Measurements from ENCODE around the gene EEF1A1. TPM values are rescaled to one million over a fixed set of nuclear protein-coding genes. Genes with fewer than 3 reads are reported as not detected.

Gene EEF1A1
- total and polyA plus RNA-seq, 5 donors from 2014 or later, result 6,574 to 12,846 (median 10,044) TPM

GRCh38 chr6:73497915-73498314, 22.9 kb downstream of the EEF1A1 start:
- H3K36me3 ChIP-seq (ENCODE audit: control insufficient read depth, insufficient read depth, low read length), result peaks cover 83% of the 10 kb centered on the region
- no peaks in the 10 kb centered on the region for H3K27me3 ChIP-seq (ENCODE audit: control insufficient read depth, insufficient read depth, low read length)
- H3K36me3 Mint-ChIP-seq, result peaks cover 27% of the 10 kb centered on the region
- no peak for DNase-seq
- H3K4me3 Mint-ChIP-seq, result no peak overlapping the region
- no peak overlapping the region for H3K4me3 ChIP-seq (ENCODE audit: low read depth, low read length)
- H3K4me1 Mint-ChIP-seq, result peaks cover 0 to 2% (median 0%) of the 10 kb centered on the region in 4 donors
- no peaks in the 10 kb centered on the region for H3K4me1 ChIP-seq (ENCODE audit: control insufficient read depth, insufficient read depth, low read length, poor library complexity, severe bottlenecking)
- no peaks in the 10 kb centered on the region for H3K9me3 Mint-ChIP-seq
- H3K9me3 ChIP-seq (ENCODE audit: control insufficient read depth in 2 of 2, low read length in 2 of 2), result no peaks in the 10 kb centered on the region
- no peak for ATAC-seq (ENCODE audit: low read depth in 2 of 2)
- no peak overlapping the region for H3K27ac ChIP-seq (ENCODE audit: insufficient read depth, low read length, poor library complexity, severe bottlenecking)
- peak overlapping the region in 1 of 3 donors; percentile 50 for H3K27ac Mint-ChIP-seq
- H3K27me3 Mint-ChIP-seq, result no peaks in the 10 kb centered on the region

GRCh38 chr6:73491377-73491776, 29.5 kb downstream of the EEF1A1 start:
- Histone ChIP-seq H3K4me3 (ENCODE audit: low read depth, low read length) (no peak overlapping the region), H3K4me1 (ENCODE audit: control insufficient read depth, insufficient read depth, low read length, poor library complexity, severe bottlenecking) (no peaks in the 10 kb centered on the region), H3K36me3 (ENCODE audit: control insufficient read depth, insufficient read depth, low read length) (peaks cover 80% of the 10 kb centered on the region), H3K9me3 (ENCODE audit: control insufficient read depth in 2 of 2, low read length in 2 of 2) (no peaks in the 10 kb centered on the region), H3K27me3 (ENCODE audit: control insufficient read depth, insufficient read depth, low read length) (no peaks in the 10 kb centered on the region), H3K27ac (ENCODE audit: insufficient read depth, low read length, poor library complexity, severe bottlenecking) (no peak overlapping the region)
- Mint-ChIP-seq H3K4me1 (peaks cover 0 to 11% (median 7%) of the 10 kb centered on the region in 4 donors), H3K4me3 (no peak overlapping the region), H3K36me3 (peaks cover 54% of the 10 kb centered on the region), H3K9me3 (peaks cover 0 to 2% (median 0%) of the 10 kb centered on the region in 7 donors), H3K27me3 (no peaks in the 10 kb centered on the region), H3K27ac (peak overlapping the region in 1 of 3 donors; percentile 56)
- DNase-seq (no peak), ATAC-seq (ENCODE audit: low read depth in 2 of 2) (no peak)

DNA sequence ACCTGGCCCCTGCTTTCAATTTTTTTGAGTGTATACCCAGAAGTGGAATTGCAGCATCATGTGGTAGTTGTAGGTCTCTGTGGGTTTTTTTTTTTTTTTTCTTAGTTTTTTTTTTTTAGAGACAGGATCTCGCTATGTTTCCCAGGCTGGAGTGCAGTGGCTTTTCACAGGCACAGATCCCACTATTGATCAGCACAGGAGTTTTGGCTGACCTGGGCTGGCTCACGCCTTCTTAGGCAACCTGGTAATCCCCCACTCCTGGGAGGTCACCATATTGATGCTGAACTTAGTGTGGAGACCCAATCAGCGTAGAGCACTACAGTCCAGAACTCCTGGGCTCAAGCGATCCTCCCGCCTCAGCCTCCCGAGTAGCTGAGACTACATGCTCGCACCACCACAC, 33.4 kb downstream of the EEF1A1 start:
- H3K27ac ChIP-seq (ENCODE audit: insufficient read depth, low read length, poor library complexity, severe bottlenecking), result no peak overlapping the region
- DNase-seq, result no peak
- H3K4me3 ChIP-seq (ENCODE audit: low read depth, low read length), result no peak overlapping the region
- ATAC-seq (ENCODE audit: low read depth in 2 of 2), result no peak
- no peaks in the 10 kb centered on the region for H3K4me1 ChIP-seq (ENCODE audit: control insufficient read depth, insufficient read depth, low read length, poor library complexity, severe bottlenecking)
- Mint-ChIP-seq H3K4me1 (peaks cover 0 to 15% (median 8%) of the 10 kb centered on the region in 4 donors), H3K27me3 (no peaks in the 10 kb centered on the region), H3K27ac (no peak overlapping the region), H3K4me3 (no peak overlapping the region), H3K36me3 (peaks cover 61% of the 10 kb centered on the region), H3K9me3 (peaks cover 0 to 2% (median 0%) of the 10 kb centered on the region in 7 donors)
- H3K9me3 ChIP-seq (ENCODE audit: control insufficient read depth in 2 of 2, low read length in 2 of 2), result no peaks in the 10 kb centered on the region
- no peaks in the 10 kb centered on the region for H3K27me3 ChIP-seq (ENCODE audit: control insufficient read depth, insufficient read depth, low read length)
- peaks cover 77% of the 10 kb centered on the region for H3K36me3 ChIP-seq (ENCODE audit: control insufficient read depth, insufficient read depth, low read length)

DNA sequence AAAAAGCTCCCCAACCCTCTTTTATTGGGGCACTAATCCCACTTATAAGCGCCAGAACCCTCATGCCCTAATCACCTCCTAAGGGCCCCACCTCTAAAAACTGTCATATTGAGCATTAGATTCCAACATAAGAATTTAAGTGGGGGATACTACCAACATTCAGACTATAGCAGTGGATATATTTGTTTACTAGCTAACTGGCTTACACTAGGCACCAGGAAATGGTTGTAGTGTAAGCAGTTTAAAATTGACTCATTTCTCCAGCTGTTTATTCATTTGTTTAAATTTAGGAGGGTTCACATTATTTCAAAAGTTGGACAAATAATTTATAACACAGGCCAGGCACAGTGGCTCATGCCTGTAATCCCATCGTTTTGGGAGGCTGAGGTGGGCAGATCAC, 36.4 kb downstream of the EEF1A1 start:
- Histone ChIP-seq H3K9me3 (ENCODE audit: control insufficient read depth in 2 of 2, low read length in 2 of 2) (no peaks in the 10 kb centered on the region), H3K27ac (ENCODE audit: insufficient read depth, low read length, poor library complexity, severe bottlenecking) (no peak overlapping the region), H3K36me3 (ENCODE audit: control insufficient read depth, insufficient read depth, low read length) (peaks cover 85% of the 10 kb centered on the region), H3K4me3 (ENCODE audit: low read depth, low read length) (no peak overlapping the region), H3K4me1 (ENCODE audit: control insufficient read depth, insufficient read depth, low read length, poor library complexity, severe bottlenecking) (no peaks in the 10 kb centered on the region), H3K27me3 (ENCODE audit: control insufficient read depth, insufficient read depth, low read length) (no peaks in the 10 kb centered on the region)
- no peaks in the 10 kb centered on the region for H3K9me3 Mint-ChIP-seq
- H3K27ac Mint-ChIP-seq, result no peak overlapping the region
- H3K4me1 Mint-ChIP-seq, result peaks cover 4 to 8% (median 6%) of the 10 kb centered on the region in 4 donors
- H3K4me3 Mint-ChIP-seq, result no peak overlapping the region
- H3K27me3 Mint-ChIP-seq, result no peaks in the 10 kb centered on the region
- no peak for ATAC-seq (ENCODE audit: low read depth in 2 of 2)
- peaks cover 54% of the 10 kb centered on the region for H3K36me3 Mint-ChIP-seq
- DNase-seq, result no peak

DNA sequence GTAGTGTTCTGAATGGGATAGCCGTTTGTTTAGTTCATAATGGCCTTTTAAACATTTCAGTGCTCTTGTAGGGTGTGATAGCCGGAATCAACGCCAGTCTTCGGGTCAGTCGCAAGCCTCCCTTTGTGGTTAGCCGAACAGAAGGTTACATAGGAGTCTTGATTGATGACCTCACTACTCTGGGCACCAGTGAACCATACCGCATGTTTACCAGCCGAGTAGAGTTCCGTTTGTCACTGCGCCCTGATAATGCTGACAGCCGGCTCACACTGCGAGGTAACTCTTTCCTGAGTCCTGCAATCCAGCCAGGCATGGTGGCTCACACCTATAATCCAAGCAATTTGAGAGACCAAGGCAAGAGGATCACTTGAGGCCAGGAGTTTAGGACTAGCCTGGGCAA, 38.9 kb downstream of the EEF1A1 start:
- Histone ChIP-seq H3K27me3 (ENCODE audit: control insufficient read depth, insufficient read depth, low read length) (no peaks in the 10 kb centered on the region), H3K9me3 (ENCODE audit: control insufficient read depth in 2 of 2, low read length in 2 of 2) (no peaks in the 10 kb centered on the region), H3K4me1 (ENCODE audit: control insufficient read depth, insufficient read depth, low read length, poor library complexity, severe bottlenecking) (no peaks in the 10 kb centered on the region), H3K27ac (ENCODE audit: insufficient read depth, low read length, poor library complexity, severe bottlenecking) (no peak overlapping the region), H3K4me3 (ENCODE audit: low read depth, low read length) (no peak overlapping the region), H3K36me3 (ENCODE audit: control insufficient read depth, insufficient read depth, low read length) (peaks cover 79% of the 10 kb centered on the region)
- ATAC-seq (ENCODE audit: low read depth in 2 of 2), result no peak
- H3K27me3 Mint-ChIP-seq, result no peaks in the 10 kb centered on the region
- no peaks in the 10 kb centered on the region for H3K9me3 Mint-ChIP-seq
- peaks cover 4 to 8% (median 5%) of the 10 kb centered on the region in 4 donors for H3K4me1 Mint-ChIP-seq
- H3K36me3 Mint-ChIP-seq, result peaks cover 42% of the 10 kb centered on the region
- no peak overlapping the region for H3K27ac Mint-ChIP-seq
- H3K4me3 Mint-ChIP-seq, result no peak overlapping the region
- no peak for DNase-seq

GRCh38 chr6:73477407-73477806, 43.4 kb downstream of the EEF1A1 start:
- no peak overlapping the region for H3K4me3 Mint-ChIP-seq
- H3K36me3 Mint-ChIP-seq, result peaks cover 33% of the 10 kb centered on the region
- no peaks in the 10 kb centered on the region for H3K27me3 ChIP-seq (ENCODE audit: control insufficient read depth, insufficient read depth, low read length)
- peaks cover 84% of the 10 kb centered on the region for H3K36me3 ChIP-seq (ENCODE audit: control insufficient read depth, insufficient read depth, low read length)
- DNase-seq, result no peak
- no peak overlapping the region for H3K27ac Mint-ChIP-seq
- H3K4me1 ChIP-seq (ENCODE audit: control insufficient read depth, insufficient read depth, low read length, poor library complexity, severe bottlenecking), result no peaks in the 10 kb centered on the region
- no peaks in the 10 kb centered on the region for H3K9me3 ChIP-seq (ENCODE audit: control insufficient read depth in 2 of 2, low read length in 2 of 2)
- H3K4me1 Mint-ChIP-seq, result peaks cover under 1 to 6% (median 4%) of the 10 kb centered on the region in 4 donors
- H3K27me3 Mint-ChIP-seq, result no peaks in the 10 kb centered on the region
- H3K27ac ChIP-seq (ENCODE audit: insufficient read depth, low read length, poor library complexity, severe bottlenecking), result no peak overlapping the region
- no peaks in the 10 kb centered on the region for H3K9me3 Mint-ChIP-seq
- ATAC-seq (ENCODE audit: low read depth in 2 of 2), result no peak
- no peak overlapping the region for H3K4me3 ChIP-seq (ENCODE audit: low read depth, low read length)

DNA sequence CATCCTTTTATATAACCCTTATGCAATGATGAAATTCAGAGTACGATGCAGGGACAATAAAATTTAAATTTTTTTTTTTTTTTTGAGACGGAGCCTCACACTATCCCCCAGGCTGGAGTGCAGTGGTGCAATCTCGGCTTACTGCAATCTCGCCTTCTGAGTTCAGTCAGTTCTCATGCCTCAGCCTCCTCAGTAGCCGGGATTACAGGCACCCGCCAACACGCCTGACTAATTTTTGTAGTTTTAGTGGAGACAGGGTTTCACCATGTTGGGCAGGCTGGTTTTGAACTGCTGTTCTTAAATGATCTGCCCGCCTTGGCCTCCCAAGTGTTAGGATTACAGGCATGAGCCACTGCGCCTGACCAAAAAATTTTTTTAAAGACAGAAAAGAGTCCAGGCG, 44.1 kb downstream of the EEF1A1 start:
- peaks cover 84% of the 10 kb centered on the region for H3K36me3 ChIP-seq (ENCODE audit: control insufficient read depth, insufficient read depth, low read length)
- H3K4me1 ChIP-seq (ENCODE audit: control insufficient read depth, insufficient read depth, low read length, poor library complexity, severe bottlenecking), result peaks cover 1% of the 10 kb centered on the region
- Mint-ChIP-seq H3K9me3 (no peaks in the 10 kb centered on the region), H3K36me3 (peaks cover 31% of the 10 kb centered on the region), H3K4me3 (no peak overlapping the region), H3K27me3 (no peaks in the 10 kb centered on the region), H3K4me1 (peaks cover 7 to 13% (median 9%) of the 10 kb centered on the region in 4 donors), H3K27ac (no peak overlapping the region)
- no peak for ATAC-seq (ENCODE audit: low read depth in 2 of 2)
- no peaks in the 10 kb centered on the region for H3K27me3 ChIP-seq (ENCODE audit: control insufficient read depth, insufficient read depth, low read length)
- no peak for DNase-seq
- no peaks in the 10 kb centered on the region for H3K9me3 ChIP-seq (ENCODE audit: control insufficient read depth in 2 of 2, low read length in 2 of 2)
- H3K27ac ChIP-seq (ENCODE audit: insufficient read depth, low read length, poor library complexity, severe bottlenecking), result no peak overlapping the region
- no peak overlapping the region for H3K4me3 ChIP-seq (ENCODE audit: low read depth, low read length)

DNA sequence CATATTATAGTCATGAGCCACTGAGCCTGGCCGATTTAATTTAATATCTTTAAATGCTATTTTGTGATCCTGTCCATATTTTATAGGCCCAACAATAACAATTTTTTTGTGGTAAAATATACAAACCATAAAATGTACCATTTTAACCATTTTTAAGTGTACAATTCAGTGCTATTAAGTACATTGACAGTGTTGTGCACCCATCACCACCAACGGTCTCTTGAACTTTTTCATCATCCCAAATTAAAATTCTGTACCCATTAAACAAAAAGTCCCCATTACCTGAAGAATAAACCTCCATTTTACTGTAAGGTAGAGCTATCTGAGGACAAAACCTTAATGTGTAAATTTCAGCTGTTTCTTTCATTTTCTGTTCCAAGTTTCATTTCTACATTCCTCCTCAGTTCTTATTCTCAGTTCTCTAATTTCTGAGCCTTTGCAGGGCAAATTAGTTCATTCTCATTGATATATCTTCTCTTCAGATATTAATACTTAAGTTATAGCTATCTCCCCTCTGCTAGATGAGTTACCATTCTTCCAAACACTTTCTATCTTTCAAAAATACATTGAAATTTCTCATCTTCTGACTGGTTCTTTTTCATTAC, 49.0 kb downstream of the EEF1A1 start:
- no peaks in the 10 kb centered on the region for H3K27me3 Mint-ChIP-seq
- Histone ChIP-seq H3K27me3 (ENCODE audit: control insufficient read depth, insufficient read depth, low read length) (no peaks in the 10 kb centered on the region), H3K36me3 (ENCODE audit: control insufficient read depth, insufficient read depth, low read length) (peaks cover 83% of the 10 kb centered on the region), H3K9me3 (ENCODE audit: control insufficient read depth in 2 of 2, low read length in 2 of 2) (no peaks in the 10 kb centered on the region), H3K27ac (ENCODE audit: insufficient read depth, low read length, poor library complexity, severe bottlenecking) (peak overlapping the region; percentile 61), H3K4me1 (ENCODE audit: control insufficient read depth, insufficient read depth, low read length, poor library complexity, severe bottlenecking) (peaks cover 7% of the 10 kb centered on the region), H3K4me3 (ENCODE audit: low read depth, low read length) (peak overlapping the region; percentile 70)
- ATAC-seq (ENCODE audit: low read depth in 2 of 2) (no peak), DNase-seq (no peak)
- H3K27ac Mint-ChIP-seq, result peak overlapping the region; percentile 77 to 87 (median 78)
- H3K4me3 Mint-ChIP-seq, result peak overlapping the region; percentile 21 to 85 (median 64)
- H3K4me1 Mint-ChIP-seq, result peaks cover 11 to 18% (median 13%) of the 10 kb centered on the region in 4 donors
- H3K36me3 Mint-ChIP-seq, result peaks cover 26% of the 10 kb centered on the region
- peaks cover 0 to 2% (median 0%) of the 10 kb centered on the region in 7 donors for H3K9me3 Mint-ChIP-seq

Data from CD4-positive, CD25-positive, alpha-beta regulatory T cell (primary cell).